A204.1 (cell line): Measurements from ENCODE around the gene WASHC2A.
"Not testable (repeated sequence)": the region's sequence is repeated elsewhere in the genome, so short reads cannot be mapped to it uniquely, and the experiment has no call there.

ENCODE experiments used
- FAIRE-seq: peaks from 2 replicates; lab custom pipeline; 2012; peaks lifted over from hg19 to GRCh38; lab: Jason Lieb, UNC

Gene WASHC2A

GRCh38 chr10:50159856-50160255, 92.1 kb downstream of the WASHC2A start:
- FAIRE-seq, result not testable (repeated sequence)

GRCh38 chr10:50165038-50165437, 97.3 kb downstream of the WASHC2A start:
- not testable (repeated sequence) for FAIRE-seq

GRCh38 chr10:50167833-50168232, 100.1 kb downstream of the WASHC2A start:
- not testable (repeated sequence) for FAIRE-seq

- FAIRE-seq, result not testable (repeated sequence)
Measured at GRCh38 chr10:50169506-50169905, 101.8 kb downstream of the WASHC2A start.

GRCh38 chr10:50174788-50175525, 107.2 kb downstream of the WASHC2A start:
- FAIRE-seq, result not testable (repeated sequence)
